Peyer's patch (tissue), 4 donors: Measurements from ENCODE around the gene NLGN4X. TPM values are rescaled to one million over a fixed set of nuclear protein-coding genes. Genes with fewer than 3 reads are reported as not detected.
"Not testable (repeated sequence)": the region's sequence is repeated elsewhere in the genome, so short reads cannot be mapped to it uniquely, and the experiment has no call there.

Experiments
- DNase-seq, 3 donors: peaks; one replicate each; pipeline ENCODE4 v3.0.0-alpha.2; 2017 to 2019
- H3K27ac ChIP-seq, 4 donors: fragments of 200-600 bp; sonication (generic); one replicate each; pipeline ENCODE4 v1.5.1; 2016 to 2019
- H3K27me3 ChIP-seq, 2 donors: fragments of 200-600 bp; sonication (generic); one replicate each; pipeline ENCODE4 v1.5.1; 2019
- H3K36me3 ChIP-seq, 3 donors: fragments of 200-600 bp; sonication (generic); one replicate each; pipeline ENCODE4 v1.5.1; 2016 to 2019
- H3K4me1 ChIP-seq, 4 donors: fragments of 200-600 bp; sonication (generic); one replicate each; pipeline ENCODE4 v1.5.1; 2016 to 2019
- H3K4me3 ChIP-seq, 4 donors: fragments of 200-600 bp; sonication (generic); 1 replicate in 3 of 4; 2 replicates in 1 of 4; pipeline ENCODE4 v1.5.1; 2016 to 2019; ENCODE audit warnings: mild to moderate bottlenecking in 1 of 4
- H3K9me3 ChIP-seq, 4 donors: fragments of 200-600 bp; sonication (generic); one replicate each; pipeline ENCODE4 v1.5.1; 2016 to 2019; ENCODE audit warnings: mild to moderate bottlenecking in 1 of 4
- CTCF ChIP-seq, 6 experiments: fragments of 450-650 bp in 4 of 6; fragments of 200-600 bp in 2 of 6; sonication (generic) in 1 of 6; IDR thresholded peaks; one replicate each; pipeline ENCODE4 v1.5.1; 2017 to 2019; ENCODE audit warnings: antibody characterized with exemption in 6 of 6, mild to moderate bottlenecking in 3 of 6, moderate library complexity in 1 of 6
- POLR2A ChIP-seq, 2 donors: fragments of 450-650 bp; IDR thresholded peaks; one replicate each; pipeline ENCODE4 v1.5.1; 2017; ENCODE audit warnings: antibody characterized with exemption in 2 of 2, mild to moderate bottlenecking in 2 of 2, moderate library complexity in 2 of 2
- total RNA-seq, 4 donors: library from RNA; depleted of rRNA; stranded (reverse); fragments of >200 nt; gene quantifications; one replicate each; pipeline ENCODE4 v1.1.0, GENCODE V29; 2016

NLGN4X gene
- total RNA-seq, 4 donors from 2014 or later: 1.1 to 5.0 (median 2.4) TPM

- DNase-seq: no peak
- Histone ChIP-seq H3K27ac (no peak overlapping the region), H3K36me3 (no peaks in the 10 kb centered on the region), H3K4me3 (no peak overlapping the region), H3K27me3 (no peaks in the 10 kb centered on the region), H3K9me3 (no peaks in the 10 kb centered on the region), H3K4me1 (no peaks in the 10 kb centered on the region)
- no peak for TF ChIP-seq POLR2A (IDR thresholded peaks at IDR 0.05)
- TF ChIP-seq CTCF (IDR thresholded peaks at IDR 0.05): no peak
Observed at GRCh38 chrX:5907207-5907606, 321.5 kb downstream of the NLGN4X start.

- H3K36me3 ChIP-seq, H3K4me3 ChIP-seq, H3K9me3 ChIP-seq, H3K27ac ChIP-seq, H3K27me3 ChIP-seq, H3K4me1 ChIP-seq, DNase-seq: not testable (repeated sequence)
Observed at GRCh38 chrX:5903586-5904190, 325.0 kb downstream of the NLGN4X start.

- H3K4me3 ChIP-seq: no peak overlapping the region
- H3K27me3 ChIP-seq: no peaks in the 10 kb centered on the region
- H3K27ac ChIP-seq: no peak overlapping the region
- DNase-seq: no peak
- H3K36me3 ChIP-seq: no peaks in the 10 kb centered on the region
- no peaks in the 10 kb centered on the region for H3K4me1 ChIP-seq
- no peaks in the 10 kb centered on the region for H3K9me3 ChIP-seq
- no peak for TF ChIP-seq POLR2A (IDR thresholded peaks at IDR 0.05)
- TF ChIP-seq CTCF (IDR thresholded peaks at IDR 0.05): no peak
Observed at GRCh38 chrX:5898463-5898862, 330.2 kb downstream of the NLGN4X start.

- DNase-seq: no peak
- H3K27me3 ChIP-seq: no peaks in the 10 kb centered on the region
- H3K36me3 ChIP-seq: no peaks in the 10 kb centered on the region
- no peak overlapping the region for H3K27ac ChIP-seq
- no peak overlapping the region for H3K4me3 ChIP-seq
- no peaks in the 10 kb centered on the region for H3K4me1 ChIP-seq
- no peak for TF ChIP-seq CTCF (IDR thresholded peaks at IDR 0.05)
- no peak for TF ChIP-seq POLR2A (IDR thresholded peaks at IDR 0.05)
- no peaks in the 10 kb centered on the region for H3K9me3 ChIP-seq
Observed at GRCh38 chrX:5891378-5891777, 337.3 kb downstream of the NLGN4X start.

GRCh38 chrX:5876984-5877596 lies 351.6 kb downstream of the NLGN4X start:
- TF ChIP-seq POLR2A (IDR thresholded peaks at IDR 0.05): no peak
- peak in 2 of 6 experiments; percentile 12 to 31 for TF ChIP-seq CTCF (IDR thresholded peaks at IDR 0.05)
- no peak for DNase-seq
- no peaks in the 10 kb centered on the region for H3K9me3 ChIP-seq
- no peaks in the 10 kb centered on the region for H3K27me3 ChIP-seq
- H3K27ac ChIP-seq: no peak overlapping the region
- no peak overlapping the region for H3K4me3 ChIP-seq
- no peaks in the 10 kb centered on the region for H3K4me1 ChIP-seq
- H3K36me3 ChIP-seq: no peaks in the 10 kb centered on the region

- H3K27ac ChIP-seq: no peak overlapping the region
- H3K27me3 ChIP-seq: no peaks in the 10 kb centered on the region
- no peaks in the 10 kb centered on the region for H3K9me3 ChIP-seq
- H3K4me1 ChIP-seq: no peaks in the 10 kb centered on the region
- DNase-seq: no peak
- no peaks in the 10 kb centered on the region for H3K36me3 ChIP-seq
- TF ChIP-seq POLR2A (IDR thresholded peaks at IDR 0.05) (no peak), CTCF (IDR thresholded peaks at IDR 0.05) (no peak)
- no peak overlapping the region for H3K4me3 ChIP-seq
Observed at GRCh38 chrX:5870238-5870637, 358.4 kb downstream of the NLGN4X start.
